ENCODE results near the gene FAM186B.
A peak's percentile ranks its signal among the peaks of the same experiment; 100 is the strongest.

FAM186B gene

DNA sequence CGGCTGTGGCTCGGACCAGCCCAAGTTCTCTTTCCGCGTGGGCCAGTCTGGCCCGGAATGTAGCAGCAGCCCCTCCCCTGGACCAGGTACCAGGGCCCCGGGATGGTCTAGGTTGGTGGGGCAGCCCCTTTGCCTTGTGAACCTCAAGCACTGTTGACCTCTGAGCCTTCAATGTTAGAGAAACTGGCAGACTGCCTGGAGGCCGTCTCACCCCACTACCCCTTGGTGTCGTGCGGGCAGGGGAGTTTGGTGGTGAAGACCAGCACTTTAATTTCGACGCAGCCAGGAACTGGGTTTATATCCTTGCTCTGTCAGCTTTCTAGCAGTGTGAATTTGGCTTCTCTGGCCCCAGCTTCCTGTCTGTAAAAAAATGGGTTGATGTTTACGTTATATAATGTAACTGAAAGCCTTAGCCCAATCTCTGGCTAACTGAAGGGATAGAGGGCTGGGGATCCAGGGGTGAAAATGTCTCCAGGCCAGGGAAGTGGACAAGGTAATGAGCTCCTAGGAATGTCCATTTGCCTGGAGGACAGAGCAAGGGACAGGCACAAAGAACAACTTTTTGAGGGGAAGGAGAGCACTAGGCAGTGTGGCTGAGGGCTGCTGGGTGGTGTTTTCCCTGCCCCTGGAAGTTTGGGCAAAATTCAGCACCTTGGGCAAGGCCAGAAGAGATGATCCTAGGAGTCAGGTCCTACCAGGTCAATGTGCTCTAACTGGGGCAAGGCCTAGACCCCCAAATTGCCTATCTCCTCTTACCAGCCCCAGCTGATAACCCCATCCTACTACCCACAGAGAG, 48.9 kb downstream of the FAM186B start:
- TF ChIP-seq, protein P1, sequence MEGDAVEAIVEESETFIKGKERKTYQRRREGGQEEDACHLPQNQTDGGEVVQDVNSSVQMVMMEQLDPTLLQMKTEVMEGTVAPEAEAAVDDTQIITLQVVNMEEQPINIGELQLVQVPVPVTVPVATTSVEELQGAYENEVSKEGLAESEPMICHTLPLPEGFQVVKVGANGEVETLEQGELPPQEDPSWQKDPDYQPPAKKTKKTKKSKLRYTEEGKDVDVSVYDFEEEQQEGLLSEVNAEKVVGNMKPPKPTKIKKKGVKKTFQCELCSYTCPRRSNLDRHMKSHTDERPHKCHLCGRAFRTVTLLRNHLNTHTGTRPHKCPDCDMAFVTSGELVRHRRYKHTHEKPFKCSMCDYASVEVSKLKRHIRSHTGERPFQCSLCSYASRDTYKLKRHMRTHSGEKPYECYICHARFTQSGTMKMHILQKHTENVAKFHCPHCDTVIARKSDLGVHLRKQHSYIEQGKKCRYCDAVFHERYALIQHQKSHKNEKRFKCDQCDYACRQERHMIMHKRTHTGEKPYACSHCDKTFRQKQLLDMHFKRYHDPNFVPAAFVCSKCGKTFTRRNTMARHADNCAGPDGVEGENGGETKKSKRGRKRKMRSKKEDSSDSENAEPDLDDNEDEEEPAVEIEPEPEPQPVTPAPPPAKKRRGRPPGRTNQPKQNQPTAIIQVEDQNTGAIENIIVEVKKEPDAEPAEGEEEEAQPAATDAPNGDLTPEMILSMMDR (IDR thresholded peaks at IDR 0.05; ENCODE audit: low read depth, low read length, missing control alignments): no peak
- no peak overlapping the region for H3K4me3 ChIP-seq (ENCODE audit: low read depth, low read length)
- DNase-seq (ENCODE audit: low read depth): no peak

DNA sequence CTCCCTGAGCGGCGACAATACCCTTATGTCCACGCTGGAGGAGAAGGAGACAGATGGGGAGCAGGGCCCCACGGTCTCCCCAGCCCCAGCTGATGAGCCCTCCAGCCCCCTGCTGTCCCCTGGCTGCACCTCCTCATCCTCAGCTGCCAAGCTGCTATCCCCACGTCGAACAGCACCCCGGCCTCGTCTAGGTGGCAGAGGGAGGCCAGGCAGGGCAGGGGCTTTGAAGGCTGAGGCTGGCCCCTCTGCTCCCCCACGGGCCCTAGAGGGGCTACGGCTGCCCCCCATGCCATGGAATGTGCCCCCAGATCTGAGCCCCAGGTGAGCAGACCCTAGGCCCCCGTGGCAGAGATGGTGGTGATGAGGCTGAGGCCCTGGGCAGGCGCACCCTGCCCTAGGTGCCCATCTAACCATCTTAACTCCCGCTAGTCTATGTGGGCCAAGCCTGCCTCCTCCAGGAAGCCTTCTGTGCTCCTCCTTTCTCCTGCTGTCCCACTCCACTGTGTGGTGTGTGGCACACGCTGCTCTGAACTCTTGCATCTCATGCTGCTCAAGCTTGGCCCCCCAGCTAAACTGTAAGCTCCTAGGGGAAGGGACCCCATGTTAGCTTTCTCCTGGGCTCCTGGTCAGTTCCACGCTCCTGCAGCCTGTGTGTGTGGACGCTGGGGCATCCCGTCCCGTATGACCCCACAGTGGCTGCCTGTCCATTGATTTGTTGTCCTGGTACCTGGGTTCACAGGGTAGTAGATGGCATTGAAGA, 49.6 kb downstream of the FAM186B start:
- H3K4me3 ChIP-seq (ENCODE audit: low read depth, low read length): no peak overlapping the region
- TF ChIP-seq, protein P1 (IDR thresholded peaks at IDR 0.05; ENCODE audit: low read depth, low read length, missing control alignments): no peak
- DNase-seq (ENCODE audit: low read depth): no peak

DNA sequence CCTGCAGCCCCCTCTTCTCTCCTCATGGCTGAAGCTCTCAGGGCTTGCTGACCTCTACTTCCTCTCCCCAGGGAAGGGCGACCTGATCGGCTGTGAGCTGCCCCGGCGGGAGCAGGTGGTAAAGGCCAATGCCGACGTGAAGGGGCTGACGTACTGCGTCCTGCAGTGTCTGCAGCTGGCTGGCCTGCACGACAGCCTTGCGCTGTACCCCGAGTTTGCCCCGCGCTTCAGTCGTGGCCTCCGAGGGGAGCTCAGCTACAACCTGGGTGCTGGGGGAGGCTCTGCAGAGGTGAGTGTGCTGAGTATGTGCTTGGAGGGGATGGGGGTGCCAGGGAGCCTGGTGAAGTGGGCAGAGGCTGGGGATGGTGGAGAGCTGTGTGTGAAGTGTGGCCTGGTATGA, 51.2 kb downstream of the FAM186B start:
- TF ChIP-seq, protein P1 (IDR thresholded peaks at IDR 0.05; ENCODE audit: low read depth, low read length, missing control alignments): no peak
- DNase-seq (ENCODE audit: low read depth): no peak
- H3K4me3 ChIP-seq (ENCODE audit: low read depth, low read length): no peak overlapping the region

DNA sequence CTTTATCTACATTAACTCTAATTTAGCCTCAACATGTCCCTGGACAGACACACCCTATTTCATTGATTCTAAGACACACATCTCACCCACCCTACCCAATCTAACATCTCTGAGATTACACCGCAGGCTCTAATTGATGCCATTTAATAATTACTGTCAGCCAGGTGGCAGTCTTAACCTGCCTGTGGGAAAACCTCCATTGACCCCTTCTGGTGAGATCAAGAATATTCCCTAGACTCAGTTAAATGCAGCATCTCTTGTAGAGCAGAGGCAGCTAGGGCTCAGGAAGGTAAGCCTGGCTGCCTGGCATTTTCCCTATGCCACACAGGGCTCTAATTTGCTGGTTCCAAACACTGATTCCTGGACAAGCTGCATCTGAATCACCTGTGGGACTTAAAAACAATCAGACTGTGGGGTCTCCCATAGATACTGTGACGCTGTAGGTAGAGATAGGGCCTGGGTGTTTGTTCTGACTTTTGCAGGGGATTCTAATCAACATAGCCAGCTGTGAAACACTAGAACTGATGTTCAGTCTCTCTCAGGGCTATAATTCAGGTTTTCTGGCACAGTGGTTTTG, 51.8 kb downstream of the FAM186B start:
- TF ChIP-seq, protein P1 (IDR thresholded peaks at IDR 0.05; ENCODE audit: low read depth, low read length, missing control alignments): peak; percentile 57
- no peak for DNase-seq (ENCODE audit: low read depth)
- no peak overlapping the region for H3K4me3 ChIP-seq (ENCODE audit: low read depth, low read length)

DNA sequence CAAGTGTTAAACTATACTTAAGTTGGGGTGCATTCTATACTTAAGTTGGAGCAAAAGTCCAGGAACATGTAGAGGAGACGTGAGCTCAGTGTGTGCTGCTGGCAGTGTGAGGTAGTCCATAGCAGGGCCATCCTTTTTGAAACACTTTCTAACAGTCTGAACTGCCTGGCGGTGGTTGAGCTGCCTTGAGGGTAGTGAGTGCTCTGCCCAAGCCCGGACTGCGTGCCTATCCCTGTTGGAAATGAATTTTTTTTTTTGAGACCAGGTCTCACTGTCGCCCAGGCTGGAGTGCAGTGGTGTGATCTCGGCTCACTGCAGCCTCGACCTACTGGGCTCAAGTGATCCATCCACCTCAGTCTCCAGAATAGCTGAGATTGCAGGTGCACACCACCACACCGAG, 52.5 kb downstream of the FAM186B start:
- TF ChIP-seq, protein P1 (IDR thresholded peaks at IDR 0.05; ENCODE audit: low read depth, low read length, missing control alignments): no peak
- DNase-seq (ENCODE audit: low read depth): no peak
- no peak overlapping the region for H3K4me3 ChIP-seq (ENCODE audit: low read depth, low read length)

DNA sequence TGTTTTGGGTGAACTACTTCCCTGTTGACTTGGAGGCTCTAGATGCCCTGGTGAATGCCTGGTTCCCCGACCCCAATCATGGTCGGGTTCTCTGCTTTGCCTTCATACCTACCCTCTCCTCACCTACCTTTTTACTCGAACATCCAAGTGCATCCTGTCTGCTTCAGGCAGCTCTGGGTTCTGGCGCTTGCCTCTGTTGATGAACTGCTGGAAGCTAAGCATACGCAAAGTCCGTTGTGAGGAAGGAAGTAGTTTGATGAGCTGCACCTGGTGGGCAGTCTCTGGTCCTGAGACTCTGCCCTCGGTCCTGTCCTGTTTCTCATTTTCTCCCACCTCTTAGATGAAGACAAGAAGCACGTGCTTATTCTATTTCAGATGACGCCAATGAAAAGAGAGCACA, 53.0 kb downstream of the FAM186B start:
- no peak overlapping the region for H3K4me3 ChIP-seq (ENCODE audit: low read depth, low read length)
- DNase-seq (ENCODE audit: low read depth): no peak
- TF ChIP-seq, protein P1 (IDR thresholded peaks at IDR 0.05; ENCODE audit: low read depth, low read length, missing control alignments): no peak
